Measurements from ENCODE around the gene ZNF385C. TPM values are rescaled to one million over a fixed set of nuclear protein-coding genes. Genes with fewer than 3 reads are reported as not detected.

ZNF385C gene
- total and polyA plus RNA-seq, 4 donors: 0.49 TPM; not detected in 3

DNA sequence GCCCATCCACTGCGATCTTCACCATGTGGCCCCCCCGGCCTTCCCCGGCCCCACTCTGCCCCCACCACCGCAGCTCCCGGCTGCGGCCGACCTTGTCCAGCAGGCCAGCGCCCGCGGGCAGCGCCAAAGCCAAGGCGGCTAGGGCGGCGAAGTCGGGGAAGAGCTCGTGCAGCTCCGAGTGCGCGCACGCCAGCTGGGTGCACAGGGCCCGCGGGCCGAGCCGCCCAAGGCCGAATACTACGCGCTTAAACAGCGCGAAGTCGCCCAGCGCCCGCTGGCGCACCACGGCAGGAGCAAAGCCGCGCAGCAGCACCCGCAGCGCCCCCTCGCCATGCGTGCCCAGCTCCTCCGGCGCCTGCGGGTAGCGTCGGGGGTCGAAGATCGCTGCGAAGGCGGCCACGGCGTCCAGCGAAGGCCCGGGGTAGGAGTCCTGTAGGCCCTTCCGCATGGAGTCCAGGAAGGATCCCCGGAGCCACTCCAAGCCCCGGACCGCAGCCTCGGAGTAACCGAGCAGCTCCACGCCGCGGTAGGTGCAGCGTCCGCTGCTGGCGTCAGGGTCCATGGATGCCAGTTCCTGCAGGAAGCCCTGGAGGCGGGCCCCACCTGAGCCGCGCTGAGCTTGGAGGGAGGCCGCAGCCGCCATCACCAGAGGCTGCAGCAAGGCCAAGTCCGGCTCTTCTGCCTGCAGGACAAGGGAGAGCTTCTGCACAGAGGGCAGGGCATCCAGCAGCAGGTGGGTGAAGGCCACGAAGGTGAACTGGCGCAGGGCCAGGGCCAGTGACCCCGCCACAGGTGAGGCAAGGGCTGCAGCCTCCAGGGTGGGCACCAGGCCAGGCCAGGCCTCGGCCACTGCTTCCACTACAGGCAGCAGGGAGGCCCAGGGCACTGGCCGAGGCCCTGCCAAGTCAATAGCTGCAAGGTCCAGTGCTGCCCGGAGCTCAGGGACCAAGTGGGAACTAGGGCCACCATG is 58.2 kb downstream of the ZNF385C start:
- no peak overlapping the region for H3K27ac ChIP-seq (ENCODE audit: low read depth in 1 of 2, low read length in 2 of 2)
- intact Hi-C loops (cut with DNase I): no loop called here
- no peaks in the 10 kb centered on the region for H3K36me3 ChIP-seq (ENCODE audit: control insufficient read depth in 1 of 2, insufficient read depth in 2 of 2, low read length in 1 of 2)
- no peaks in the 10 kb centered on the region for H3K4me1 ChIP-seq (ENCODE audit: control insufficient read depth in 1 of 2, insufficient read depth in 2 of 2, low read length in 2 of 2)
- WGBS, 2 donors: 30 to 36% methylated on average over 74 to 77 of the region's 77 CpGs
- ATAC-seq (ENCODE audit: low FRiP score): no peak
- no peak overlapping the region for H3K4me3 ChIP-seq (ENCODE audit: low read length in 2 of 2)
- H3K9me3 ChIP-seq (ENCODE audit: control insufficient read depth, low read length): no peaks in the 10 kb centered on the region
- no peaks in the 10 kb centered on the region for H3K27me3 ChIP-seq (ENCODE audit: control insufficient read depth in 1 of 2, insufficient read depth in 2 of 2, low read length in 1 of 2)
- DNase-seq: no peak

DNA sequence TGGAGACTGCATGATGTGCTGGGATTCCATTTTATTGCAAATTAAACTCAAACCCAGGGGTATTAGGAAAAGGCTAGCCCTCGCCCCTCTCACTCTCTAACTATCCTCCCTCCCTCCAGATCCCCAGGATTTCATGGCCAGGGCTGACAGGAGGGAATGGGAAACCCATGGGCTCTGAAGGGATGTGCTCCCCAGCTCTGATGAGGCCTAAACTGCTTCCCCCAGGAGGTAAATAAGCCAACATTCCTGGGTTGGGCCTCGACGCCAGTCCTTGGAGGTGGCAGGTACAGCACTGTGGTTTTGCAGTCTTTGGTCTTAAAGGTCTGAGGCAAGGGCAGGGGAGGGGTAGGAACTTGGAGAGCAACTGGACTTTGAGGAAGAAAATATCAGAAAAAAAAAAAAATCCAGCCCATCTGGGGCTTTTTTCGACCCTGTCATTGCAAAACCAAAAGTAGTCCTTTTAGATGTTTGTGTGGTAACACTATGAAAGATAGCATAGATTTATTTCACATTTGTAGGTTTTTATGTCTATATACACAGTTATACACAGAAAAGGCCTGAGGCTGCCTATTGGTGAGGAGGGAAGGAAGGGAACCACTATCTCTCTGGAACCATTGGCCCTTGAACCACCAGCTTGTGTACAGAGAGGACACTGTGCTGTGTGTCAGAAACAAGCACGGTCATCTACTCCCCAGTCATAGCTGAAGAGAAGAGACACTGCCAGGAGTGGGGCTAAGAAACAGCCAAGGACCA is 59.9 kb downstream of the ZNF385C start:
- Histone ChIP-seq H3K4me1 (ENCODE audit: control insufficient read depth in 1 of 2, insufficient read depth in 2 of 2, low read length in 2 of 2) (no peaks in the 10 kb centered on the region), H3K27me3 (ENCODE audit: control insufficient read depth in 1 of 2, insufficient read depth in 2 of 2, low read length in 1 of 2) (no peaks in the 10 kb centered on the region), H3K4me3 (ENCODE audit: low read length in 2 of 2) (no peak overlapping the region), H3K27ac (ENCODE audit: low read depth in 1 of 2, low read length in 2 of 2) (no peak overlapping the region), H3K9me3 (ENCODE audit: control insufficient read depth, low read length) (no peaks in the 10 kb centered on the region), H3K36me3 (ENCODE audit: control insufficient read depth in 1 of 2, insufficient read depth in 2 of 2, low read length in 1 of 2) (no peaks in the 10 kb centered on the region)
- DNase-seq: no peak
- ATAC-seq (ENCODE audit: low FRiP score): no peak
- intact Hi-C loops (cut with DNase I): no loop called here
- 88 to 89% methylated on average over 5 of the region's 5 CpGs for WGBS, 2 donors

DNA sequence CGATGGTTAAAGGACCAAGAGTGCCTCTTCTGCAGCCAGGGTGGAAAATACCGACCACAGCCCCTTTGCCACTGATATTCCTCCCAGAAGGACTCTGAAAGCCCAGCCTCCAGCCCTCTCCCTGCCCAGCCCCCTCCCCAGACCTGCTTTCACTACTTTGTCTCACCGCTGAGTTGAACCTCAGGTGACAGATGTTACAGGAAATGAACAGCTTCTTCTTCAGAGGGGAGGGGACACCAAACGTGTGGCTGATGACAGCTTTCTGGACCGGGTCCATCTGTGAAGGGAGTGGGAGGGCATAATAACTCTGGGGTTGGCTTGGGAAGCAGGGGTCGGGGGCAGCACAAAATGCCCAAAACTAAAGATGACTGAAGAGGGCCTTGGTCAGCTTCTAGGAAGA is 64.2 kb downstream of the ZNF385C start:
- H3K4me1 ChIP-seq (ENCODE audit: control insufficient read depth in 1 of 2, insufficient read depth in 2 of 2, low read length in 2 of 2): no peaks in the 10 kb centered on the region

GRCh38 chr17:42031584-42031983 is 66.7 kb downstream of the ZNF385C start:
- H3K4me3 ChIP-seq (ENCODE audit: low read length in 2 of 2): no peak overlapping the region
- intact Hi-C loops (cut with DNase I): no loop called here
- H3K4me1 ChIP-seq (ENCODE audit: control insufficient read depth in 1 of 2, insufficient read depth in 2 of 2, low read length in 2 of 2): no peaks in the 10 kb centered on the region
- DNase-seq: no peak
- H3K27ac ChIP-seq (ENCODE audit: low read depth in 1 of 2, low read length in 2 of 2): no peak overlapping the region
- 37 to 43% methylated on average over 6 of the region's 6 CpGs for WGBS, 2 donors
- no peaks in the 10 kb centered on the region for H3K9me3 ChIP-seq (ENCODE audit: control insufficient read depth, low read length)
- no peaks in the 10 kb centered on the region for H3K36me3 ChIP-seq (ENCODE audit: control insufficient read depth in 1 of 2, insufficient read depth in 2 of 2, low read length in 1 of 2)
- no peak for ATAC-seq (ENCODE audit: low FRiP score)
- no peaks in the 10 kb centered on the region for H3K27me3 ChIP-seq (ENCODE audit: control insufficient read depth in 1 of 2, insufficient read depth in 2 of 2, low read length in 1 of 2)

More for the DNA sequence above, 64.2 kb downstream of the ZNF385C start:
- intact Hi-C loops (cut with DNase I): no loop called here
- Histone ChIP-seq H3K9me3 (ENCODE audit: control insufficient read depth, low read length) (no peaks in the 10 kb centered on the region), H3K27ac (ENCODE audit: low read depth in 1 of 2, low read length in 2 of 2) (no peak overlapping the region), H3K36me3 (ENCODE audit: control insufficient read depth in 1 of 2, insufficient read depth in 2 of 2, low read length in 1 of 2) (no peaks in the 10 kb centered on the region), H3K27me3 (ENCODE audit: control insufficient read depth in 1 of 2, insufficient read depth in 2 of 2, low read length in 1 of 2) (no peaks in the 10 kb centered on the region), H3K4me3 (ENCODE audit: low read length in 2 of 2) (no peak overlapping the region)
- 36 to 41% methylated on average over 5 to 6 of the region's 6 CpGs for whole genome bisulfite sequencing, 2 donors
- DNase-seq (no peak), ATAC-seq (ENCODE audit: low FRiP score) (no peak)

- intact Hi-C loops (cut with DNase I): loop anchor here (5.0 kb wide), 2 partner anchors 74 to 89 kb away; no protein-coding TSS in a partner anchor
- WGBS, 2 donors: 64 to 67% methylated on average over 7 of the region's 7 CpGs
- Histone ChIP-seq H3K9me3 (ENCODE audit: control insufficient read depth, low read length) (no peaks in the 10 kb centered on the region), H3K27me3 (ENCODE audit: control insufficient read depth in 1 of 2, insufficient read depth in 2 of 2, low read length in 1 of 2) (no peaks in the 10 kb centered on the region), H3K36me3 (ENCODE audit: control insufficient read depth in 1 of 2, insufficient read depth in 2 of 2, low read length in 1 of 2) (peaks cover 0 to 2% of the 10 kb centered on the region in 2 donors), H3K27ac (ENCODE audit: low read depth in 1 of 2, low read length in 2 of 2) (no peak overlapping the region), H3K4me3 (ENCODE audit: low read length in 2 of 2) (no peak overlapping the region), H3K4me1 (ENCODE audit: control insufficient read depth in 1 of 2, insufficient read depth in 2 of 2, low read length in 2 of 2) (no peaks in the 10 kb centered on the region)
- no peak for ATAC-seq (ENCODE audit: low FRiP score)
- DNase-seq: no peak
Measured at GRCh38 chr17:42028791-42029127, 69.5 kb downstream of the ZNF385C start.

DNA sequence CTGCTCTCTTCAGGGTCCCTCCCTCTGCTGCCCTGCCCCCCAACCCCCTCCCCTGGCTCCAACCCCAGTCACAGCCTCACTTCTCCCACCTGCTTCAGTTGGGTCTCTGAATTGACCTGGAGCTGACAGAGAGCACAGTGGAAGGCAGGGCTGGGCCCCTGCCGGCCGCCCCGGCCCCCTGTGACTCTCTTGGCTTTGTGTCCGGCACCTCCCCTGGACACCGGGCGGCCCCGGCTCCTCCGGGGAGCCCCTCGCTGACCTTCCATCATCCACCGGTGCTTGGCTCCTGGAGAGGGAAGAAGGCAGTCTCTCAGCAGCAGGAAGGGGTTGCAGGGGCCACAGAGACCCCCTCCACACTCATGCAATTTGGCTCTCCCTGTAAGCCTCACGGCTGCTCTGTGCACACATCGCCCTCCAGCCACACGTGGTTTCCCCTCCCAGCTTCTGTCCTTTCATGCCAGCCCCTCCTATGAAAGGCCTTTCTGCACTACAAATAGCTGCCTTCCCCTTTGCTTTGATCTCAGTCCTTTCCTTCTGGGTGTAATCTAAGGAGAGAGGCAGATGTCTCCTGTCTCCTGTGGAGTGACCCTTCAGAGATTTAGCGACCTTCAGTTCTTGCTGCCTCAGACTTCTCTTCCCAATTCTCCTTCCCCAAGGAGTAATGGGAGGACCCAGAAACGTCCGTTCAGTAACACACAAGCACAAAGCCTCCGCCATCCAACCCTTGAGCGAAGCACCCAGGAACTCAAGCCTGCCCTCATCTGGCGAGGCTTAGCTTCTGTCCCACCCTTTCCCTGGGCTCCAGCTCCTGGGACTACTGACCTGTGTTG is 70.1 kb downstream of the ZNF385C start:
- ATAC-seq (ENCODE audit: low FRiP score): no peak
- Histone ChIP-seq H3K4me3 (ENCODE audit: low read length in 2 of 2) (no peak overlapping the region), H3K36me3 (ENCODE audit: control insufficient read depth in 1 of 2, insufficient read depth in 2 of 2, low read length in 1 of 2) (peaks cover 0 to 2% of the 10 kb centered on the region in 2 donors), H3K27ac (ENCODE audit: low read depth in 1 of 2, low read length in 2 of 2) (no peak overlapping the region), H3K27me3 (ENCODE audit: control insufficient read depth in 1 of 2, insufficient read depth in 2 of 2, low read length in 1 of 2) (no peaks in the 10 kb centered on the region), H3K9me3 (ENCODE audit: control insufficient read depth, low read length) (no peaks in the 10 kb centered on the region), H3K4me1 (ENCODE audit: control insufficient read depth in 1 of 2, insufficient read depth in 2 of 2, low read length in 2 of 2) (no peaks in the 10 kb centered on the region)
- 39 to 41% methylated on average over 19 of the region's 19 CpGs for WGBS, 2 donors
- no peak for DNase-seq
- intact Hi-C loops (cut with DNase I): loop anchor here (5.0 kb wide), 2 partner anchors 74 to 89 kb away; no protein-coding TSS in a partner anchor

GRCh38 chr17:42027590-42027889 is 70.7 kb downstream of the ZNF385C start:
- WGBS, 2 donors: 51 to 65% methylated on average over 5 of the region's 5 CpGs
- no peak for ATAC-seq (ENCODE audit: low FRiP score)
- intact Hi-C loops (cut with DNase I): loop anchor here (5.0 kb wide), 2 partner anchors 75 to 90 kb away; no protein-coding TSS in a partner anchor

GRCh38 chr17:42026857-42027589 is 71.2 kb downstream of the ZNF385C start:
- ATAC-seq (ENCODE audit: low FRiP score) (no peak), DNase-seq (no peak)
- intact Hi-C loops (cut with DNase I): loop anchor here (5.0 kb wide), 2 partner anchors 75 to 90 kb away; no protein-coding TSS in a partner anchor
- H3K27me3 ChIP-seq (ENCODE audit: control insufficient read depth in 1 of 2, insufficient read depth in 2 of 2, low read length in 1 of 2): no peaks in the 10 kb centered on the region
- H3K27ac ChIP-seq (ENCODE audit: low read depth in 1 of 2, low read length in 2 of 2): no peak overlapping the region
- peaks cover 0 to 2% of the 10 kb centered on the region in 2 donors for H3K36me3 ChIP-seq (ENCODE audit: control insufficient read depth in 1 of 2, insufficient read depth in 2 of 2, low read length in 1 of 2)
- no peaks in the 10 kb centered on the region for H3K4me1 ChIP-seq (ENCODE audit: control insufficient read depth in 1 of 2, insufficient read depth in 2 of 2, low read length in 2 of 2)
- 29 to 33% methylated on average over 17 of the region's 17 CpGs for WGBS, 2 donors
- H3K4me3 ChIP-seq (ENCODE audit: low read length in 2 of 2): no peak overlapping the region
- H3K9me3 ChIP-seq (ENCODE audit: control insufficient read depth, low read length): no peaks in the 10 kb centered on the region

More at GRCh38 chr17:42027590-42027889, 70.7 kb downstream of the ZNF385C start:
- Histone ChIP-seq H3K9me3 (ENCODE audit: control insufficient read depth, low read length) (no peaks in the 10 kb centered on the region), H3K36me3 (ENCODE audit: control insufficient read depth in 1 of 2, insufficient read depth in 2 of 2, low read length in 1 of 2) (peaks cover 0 to 2% of the 10 kb centered on the region in 2 donors), H3K27ac (ENCODE audit: low read depth in 1 of 2, low read length in 2 of 2) (no peak overlapping the region), H3K27me3 (ENCODE audit: control insufficient read depth in 1 of 2, insufficient read depth in 2 of 2, low read length in 1 of 2) (no peaks in the 10 kb centered on the region), H3K4me3 (ENCODE audit: low read length in 2 of 2) (no peak overlapping the region), H3K4me1 (ENCODE audit: control insufficient read depth in 1 of 2, insufficient read depth in 2 of 2, low read length in 2 of 2) (no peaks in the 10 kb centered on the region)
- no peak for DNase-seq
